ENCODE data around the gene ZSCAN9. TPM values are rescaled to one million over a fixed set of nuclear protein-coding genes. Genes with fewer than 3 reads are reported as not detected.

The ZSCAN9 gene
- total and polyA plus RNA-seq, 9 of the 15 experiments (the other 6 are each of a cell fraction or from before 2014, with no cell fraction given), result 18.8 to 48.9 (median 28.7) TPM

- TF ChIP-seq MGA (IDR thresholded peaks at IDR 0.05) (peak; percentile 57; the same call in 1 of the 2 replicates), USF1 (CRISPR knock-in tag; IDR thresholded peaks at IDR 0.05) (no peak), ZNF561 (CRISPR knock-in tag; conservative IDR thresholded peaks at IDR 0.05) (no peak), ZBTB12 (CRISPR knock-in tag; IDR thresholded peaks at IDR 0.05) (no peak), ETV5 (CRISPR knock-in tag; IDR thresholded peaks at IDR 0.05; ENCODE audit: low read depth) (peak; percentile 97), ZNF431 (CRISPR knock-in tag; IDR thresholded peaks at IDR 0.05) (no peak), CSDE1 (IDR thresholded peaks at IDR 0.05) (no peak; a peak in 1 of 4 replicates), RBM15 (IDR thresholded peaks at IDR 0.05; ENCODE audit: insufficient read depth, low read length) (no peak), ZNF41 (CRISPR knock-in tag; conservative IDR thresholded peaks at IDR 0.05) (no peak), ZFP91 (CRISPR knock-in tag; IDR thresholded peaks at IDR 0.05) (no peak; the same call in 1 of the 2 replicates)
Measured at GRCh38 chr6:28225056-28225834, at the start of gene ZSCAN9 (continued).

All from K562 (cell line).